Vagina (tissue), 2 donors: ENCODE results near the gene DTX1. TPM values are rescaled to one million over a fixed set of nuclear protein-coding genes. Genes with fewer than 3 reads are reported as not detected.

Source experiments
- DNase-seq, 2 donors: peaks; one replicate each; pipeline ENCODE4 v3.0.0-alpha.2; 2017; ENCODE audit errors: extremely low spot score in 2 of 2
- H3K27ac ChIP-seq: fragments of 200-600 bp; sonication (generic); one replicate; pipeline ENCODE4 v1.5.1; 2019
- H3K27me3 ChIP-seq: fragments of 200-600 bp; sonication (generic); one replicate; pipeline ENCODE4 v1.5.1; 2019
- H3K36me3 ChIP-seq, 2 donors: fragments of 200-600 bp; sonication (generic); one replicate each; pipeline ENCODE4 v1.5.1; 2017 to 2019
- H3K4me1 ChIP-seq: fragments of 200-600 bp; sonication (generic); one replicate; pipeline ENCODE4 v1.5.1; 2019
- H3K4me3 ChIP-seq, 2 donors: fragments of 200-600 bp; sonication (generic); 1 replicate in 1 of 2; 2 replicates in 1 of 2; pipeline ENCODE4 v1.5.1; 2016 to 2019
- H3K9me3 ChIP-seq: fragments of 200-600 bp; sonication (generic); one replicate; pipeline ENCODE4 v1.5.1; 2019
- CTCF ChIP-seq, 3 experiments: fragments of 450-650 bp in 2 of 3; fragments of 200-600 bp in 1 of 3; sonication (generic) in 1 of 3; IDR thresholded peaks; one replicate each; pipeline ENCODE4 v1.5.1; 2017 to 2019; ENCODE audit warnings: antibody characterized with exemption in 3 of 3, mild to moderate bottlenecking in 2 of 3, moderate library complexity in 2 of 3
- POLR2A ChIP-seq, 2 donors: fragments of 450-650 bp; IDR thresholded peaks; one replicate each; pipeline ENCODE4 v1.6.1; 2017; ENCODE audit warnings: antibody characterized with exemption in 2 of 2, mild to moderate bottlenecking in 2 of 2, moderate library complexity in 2 of 2
- POLR2AphosphoS5 ChIP-seq, 2 donors: sonication (generic); formaldehyde crosslinking; IDR thresholded peaks; one replicate each; pipeline ENCODE4 v1.9.0; 2017; ENCODE audit warnings: antibody characterized with exemption in 2 of 2, mild to moderate bottlenecking in 2 of 2, low read depth in 1 of 2; ENCODE audit not compliant: insufficient read depth in 1 of 2
- intact Hi-C: fragments of 100-400 bp; cut with DNase I; formaldehyde crosslinking; loops from one replicate; pipeline ENCODE4 v1.15.1; 2023
- total RNA-seq: library from RNA; depleted of rRNA; stranded (reverse); fragments of >200 nt; gene quantifications from one replicate; pipeline ENCODE4 v1.2.3, GENCODE V29; 2016

The DTX1 gene
- total RNA-seq, 1 donor from 2014 or later = 8.3 TPM

GRCh38 chr12:113089839-113090238 lies 33.3 kb downstream of the DTX1 start:
- Histone ChIP-seq H3K27me3 (no peaks in the 10 kb centered on the region), H3K27ac (no peak overlapping the region), H3K36me3 (no peaks in the 10 kb centered on the region), H3K4me3 (no peak overlapping the region), H3K4me1 (no peaks in the 10 kb centered on the region), H3K9me3 (no peaks in the 10 kb centered on the region)
- DNase-seq = no peak
- intact Hi-C loops = no loop called here
- TF ChIP-seq POLR2A (IDR thresholded peaks at IDR 0.05) = no peak
- TF ChIP-seq CTCF (IDR thresholded peaks at IDR 0.05) = no peak
- TF ChIP-seq POLR2AphosphoS5 (IDR thresholded peaks at IDR 0.05; ENCODE audit: insufficient read depth in 1 of 2, low read depth in 1 of 2) = no peak

DNA sequence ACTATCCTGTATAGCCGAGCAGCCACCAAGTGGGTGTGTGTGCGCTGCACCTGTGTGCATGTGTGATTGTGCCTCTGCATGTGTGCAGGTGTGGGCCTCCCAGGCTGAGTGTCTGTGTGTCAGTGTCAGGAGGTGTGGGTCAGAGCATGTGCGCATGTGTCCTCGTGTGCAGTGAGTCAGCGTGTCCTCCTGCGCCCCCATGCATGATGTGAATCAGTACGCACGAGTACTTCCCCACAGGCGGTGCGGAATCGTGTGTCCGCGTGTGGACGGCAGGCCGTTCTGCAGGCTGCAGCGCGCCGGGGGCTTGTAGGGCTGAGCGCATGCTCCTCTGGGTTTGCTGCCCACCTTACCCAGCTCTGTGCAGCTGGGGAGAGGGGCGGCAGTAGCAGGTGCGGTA lies 34.2 kb downstream of the DTX1 start:
- intact Hi-C loops = no loop called here
- no peak for DNase-seq
- Histone ChIP-seq H3K27ac (no peak overlapping the region), H3K27me3 (no peaks in the 10 kb centered on the region), H3K4me1 (no peaks in the 10 kb centered on the region), H3K4me3 (no peak overlapping the region), H3K36me3 (no peaks in the 10 kb centered on the region), H3K9me3 (no peaks in the 10 kb centered on the region)
- TF ChIP-seq POLR2AphosphoS5 (IDR thresholded peaks at IDR 0.05; ENCODE audit: insufficient read depth in 1 of 2, low read depth in 1 of 2) (no peak), CTCF (IDR thresholded peaks at IDR 0.05) (no peak), POLR2A (IDR thresholded peaks at IDR 0.05) (no peak)

DNA sequence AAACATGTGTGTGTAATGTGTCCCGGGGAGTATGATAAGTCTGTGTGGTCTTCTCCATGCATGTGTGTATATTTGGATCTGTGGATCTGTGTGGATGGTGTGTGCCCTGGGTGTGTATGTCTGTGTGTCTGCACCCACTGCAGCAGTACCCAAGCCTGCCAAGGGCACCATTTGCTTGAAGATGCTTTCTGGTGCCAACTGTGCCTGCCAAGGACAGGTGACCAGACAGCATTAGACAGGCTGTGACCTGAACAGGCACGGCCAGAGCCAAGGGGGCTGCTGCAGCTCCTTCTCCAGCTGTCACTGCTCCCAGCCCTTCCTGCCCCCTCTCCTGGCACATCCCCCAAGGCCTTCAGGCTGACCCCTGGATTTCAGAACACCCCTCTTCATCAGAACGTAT lies 35.0 kb downstream of the DTX1 start:
- intact Hi-C loops = no loop called here
- no peak for TF ChIP-seq CTCF (IDR thresholded peaks at IDR 0.05)
- TF ChIP-seq POLR2A (IDR thresholded peaks at IDR 0.05) = no peak
- no peak for TF ChIP-seq POLR2AphosphoS5 (IDR thresholded peaks at IDR 0.05; ENCODE audit: insufficient read depth in 1 of 2, low read depth in 1 of 2)
- Histone ChIP-seq H3K4me1 (no peaks in the 10 kb centered on the region), H3K4me3 (no peak overlapping the region), H3K36me3 (no peaks in the 10 kb centered on the region), H3K27me3 (no peaks in the 10 kb centered on the region), H3K9me3 (no peaks in the 10 kb centered on the region), H3K27ac (no peak overlapping the region)
- DNase-seq = no peak

DNA sequence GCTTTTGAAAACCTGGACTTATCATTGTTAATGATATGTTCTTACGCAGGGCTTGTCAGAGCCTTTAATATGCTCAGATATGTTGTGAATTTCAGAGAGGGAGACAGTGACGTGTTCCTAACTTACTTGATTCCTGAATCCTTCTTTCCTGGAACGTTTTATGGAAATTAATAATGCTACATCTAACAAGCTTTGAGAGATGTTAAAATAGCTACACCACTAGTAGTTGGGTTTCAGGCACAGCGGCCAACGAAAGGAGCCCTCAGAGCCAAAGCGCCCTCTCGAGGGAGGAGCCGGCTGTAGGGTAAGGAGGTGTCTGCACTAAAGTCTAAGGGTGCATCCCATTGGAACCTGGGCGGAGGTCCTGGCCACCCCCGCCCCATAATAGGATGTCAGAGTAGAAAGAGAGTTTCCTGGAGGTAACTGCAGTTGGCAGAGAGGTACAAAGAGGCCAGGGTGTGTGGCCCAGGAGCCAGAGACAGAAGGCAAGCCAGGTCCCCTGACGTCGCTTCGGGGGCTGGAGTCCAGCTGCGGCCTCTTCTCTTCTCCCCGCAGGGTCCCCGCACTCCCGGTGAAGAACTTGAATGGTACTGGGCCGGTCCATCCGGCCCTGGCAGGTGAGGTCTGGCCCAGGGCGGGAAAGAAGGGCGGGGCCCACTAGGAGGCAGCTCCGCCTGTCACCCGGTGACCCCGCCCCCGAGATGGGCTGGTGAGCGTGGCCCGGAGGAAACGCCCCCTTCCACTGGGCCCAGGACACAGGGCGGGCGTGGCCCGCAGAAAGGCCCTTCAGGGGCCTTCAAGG lies 36.3 kb downstream of the DTX1 start:
- Histone ChIP-seq H3K4me3 (no peak overlapping the region), H3K36me3 (no peaks in the 10 kb centered on the region), H3K9me3 (no peaks in the 10 kb centered on the region), H3K27ac (no peak overlapping the region), H3K27me3 (no peaks in the 10 kb centered on the region), H3K4me1 (no peaks in the 10 kb centered on the region)
- no peak for DNase-seq
- intact Hi-C loops = no loop called here
- TF ChIP-seq CTCF (IDR thresholded peaks at IDR 0.05) (no peak), POLR2A (IDR thresholded peaks at IDR 0.05) (no peak), POLR2AphosphoS5 (IDR thresholded peaks at IDR 0.05; ENCODE audit: insufficient read depth in 1 of 2, low read depth in 1 of 2) (no peak)

- intact Hi-C loops = no loop called here
- Histone ChIP-seq H3K4me3 (no peak overlapping the region), H3K4me1 (peaks cover 6% of the 10 kb centered on the region), H3K36me3 (no peaks in the 10 kb centered on the region), H3K27ac (no peak overlapping the region), H3K27me3 (no peaks in the 10 kb centered on the region), H3K9me3 (no peaks in the 10 kb centered on the region)
- TF ChIP-seq POLR2AphosphoS5 (IDR thresholded peaks at IDR 0.05; ENCODE audit: insufficient read depth in 1 of 2, low read depth in 1 of 2) (no peak), POLR2A (IDR thresholded peaks at IDR 0.05) (no peak), CTCF (IDR thresholded peaks at IDR 0.05) (no peak)
- no peak for DNase-seq
Measured at GRCh38 chr12:113093409-113094101, 37.0 kb downstream of the DTX1 start.
